ENCODE measurements around the gene SPRED2.

DNA sequence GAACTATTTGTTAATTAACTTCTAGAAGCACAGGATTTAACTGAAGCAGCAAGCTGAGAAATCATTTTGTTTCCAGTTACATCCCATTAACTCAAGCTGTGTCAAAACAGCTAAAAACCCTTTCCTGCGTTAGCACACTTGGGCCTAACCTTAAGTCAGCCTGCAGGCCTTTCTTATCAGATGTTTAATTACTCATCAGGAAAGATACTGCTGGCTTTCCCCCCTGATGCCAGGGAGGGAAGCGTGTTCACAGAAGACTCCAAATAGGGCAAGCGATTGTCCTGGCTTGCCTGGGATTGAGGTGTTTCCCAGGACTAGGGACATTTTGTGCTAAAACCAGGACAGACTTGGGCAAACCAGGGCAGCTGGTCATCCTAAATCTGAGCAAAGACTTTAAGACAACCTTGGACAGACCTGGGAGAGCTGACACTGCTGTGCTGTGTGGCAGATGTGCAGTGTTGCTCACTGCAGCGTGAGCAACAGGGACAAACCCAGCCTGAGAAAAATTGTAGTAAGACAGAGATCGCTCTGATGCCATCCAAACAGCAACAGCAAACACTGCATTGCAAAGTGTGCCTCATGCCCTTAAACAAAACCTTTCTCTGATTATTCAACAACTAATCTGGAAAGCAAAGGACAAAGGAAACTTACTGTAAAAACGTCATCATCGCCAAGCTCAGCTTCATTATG, 100.9 kb downstream of the SPRED2 start:
- TF ChIP-seq, protein P1, sequence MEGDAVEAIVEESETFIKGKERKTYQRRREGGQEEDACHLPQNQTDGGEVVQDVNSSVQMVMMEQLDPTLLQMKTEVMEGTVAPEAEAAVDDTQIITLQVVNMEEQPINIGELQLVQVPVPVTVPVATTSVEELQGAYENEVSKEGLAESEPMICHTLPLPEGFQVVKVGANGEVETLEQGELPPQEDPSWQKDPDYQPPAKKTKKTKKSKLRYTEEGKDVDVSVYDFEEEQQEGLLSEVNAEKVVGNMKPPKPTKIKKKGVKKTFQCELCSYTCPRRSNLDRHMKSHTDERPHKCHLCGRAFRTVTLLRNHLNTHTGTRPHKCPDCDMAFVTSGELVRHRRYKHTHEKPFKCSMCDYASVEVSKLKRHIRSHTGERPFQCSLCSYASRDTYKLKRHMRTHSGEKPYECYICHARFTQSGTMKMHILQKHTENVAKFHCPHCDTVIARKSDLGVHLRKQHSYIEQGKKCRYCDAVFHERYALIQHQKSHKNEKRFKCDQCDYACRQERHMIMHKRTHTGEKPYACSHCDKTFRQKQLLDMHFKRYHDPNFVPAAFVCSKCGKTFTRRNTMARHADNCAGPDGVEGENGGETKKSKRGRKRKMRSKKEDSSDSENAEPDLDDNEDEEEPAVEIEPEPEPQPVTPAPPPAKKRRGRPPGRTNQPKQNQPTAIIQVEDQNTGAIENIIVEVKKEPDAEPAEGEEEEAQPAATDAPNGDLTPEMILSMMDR (IDR thresholded peaks at IDR 0.05; ENCODE audit: low read depth, low read length, missing input control), result no peak
- no peak for TF ChIP-seq TAF1 (conservative IDR thresholded peaks at IDR 0.05)
- TF ChIP-seq EGR1 (IDR thresholded peaks at IDR 0.05; ENCODE audit: low read depth in 2 of 2), result no peak
- TF ChIP-seq, protein P2, sequence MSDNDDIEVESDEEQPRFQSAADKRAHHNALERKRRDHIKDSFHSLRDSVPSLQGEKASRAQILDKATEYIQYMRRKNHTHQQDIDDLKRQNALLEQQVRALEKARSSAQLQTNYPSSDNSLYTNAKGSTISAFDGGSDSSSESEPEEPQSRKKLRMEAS (IDR thresholded peaks at IDR 0.05), result no peak
- TF ChIP-seq, protein P3, sequence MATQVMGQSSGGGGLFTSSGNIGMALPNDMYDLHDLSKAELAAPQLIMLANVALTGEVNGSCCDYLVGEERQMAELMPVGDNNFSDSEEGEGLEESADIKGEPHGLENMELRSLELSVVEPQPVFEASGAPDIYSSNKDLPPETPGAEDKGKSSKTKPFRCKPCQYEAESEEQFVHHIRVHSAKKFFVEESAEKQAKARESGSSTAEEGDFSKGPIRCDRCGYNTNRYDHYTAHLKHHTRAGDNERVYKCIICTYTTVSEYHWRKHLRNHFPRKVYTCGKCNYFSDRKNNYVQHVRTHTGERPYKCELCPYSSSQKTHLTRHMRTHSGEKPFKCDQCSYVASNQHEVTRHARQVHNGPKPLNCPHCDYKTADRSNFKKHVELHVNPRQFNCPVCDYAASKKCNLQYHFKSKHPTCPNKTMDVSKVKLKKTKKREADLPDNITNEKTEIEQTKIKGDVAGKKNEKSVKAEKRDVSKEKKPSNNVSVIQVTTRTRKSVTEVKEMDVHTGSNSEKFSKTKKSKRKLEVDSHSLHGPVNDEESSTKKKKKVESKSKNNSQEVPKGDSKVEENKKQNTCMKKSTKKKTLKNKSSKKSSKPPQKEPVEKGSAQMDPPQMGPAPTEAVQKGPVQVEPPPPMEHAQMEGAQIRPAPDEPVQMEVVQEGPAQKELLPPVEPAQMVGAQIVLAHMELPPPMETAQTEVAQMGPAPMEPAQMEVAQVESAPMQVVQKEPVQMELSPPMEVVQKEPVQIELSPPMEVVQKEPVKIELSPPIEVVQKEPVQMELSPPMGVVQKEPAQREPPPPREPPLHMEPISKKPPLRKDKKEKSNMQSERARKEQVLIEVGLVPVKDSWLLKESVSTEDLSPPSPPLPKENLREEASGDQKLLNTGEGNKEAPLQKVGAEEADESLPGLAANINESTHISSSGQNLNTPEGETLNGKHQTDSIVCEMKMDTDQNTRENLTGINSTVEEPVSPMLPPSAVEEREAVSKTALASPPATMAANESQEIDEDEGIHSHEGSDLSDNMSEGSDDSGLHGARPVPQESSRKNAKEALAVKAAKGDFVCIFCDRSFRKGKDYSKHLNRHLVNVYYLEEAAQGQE (IDR thresholded peaks at IDR 0.05), result no peak
- TF ChIP-seq, protein P4, sequence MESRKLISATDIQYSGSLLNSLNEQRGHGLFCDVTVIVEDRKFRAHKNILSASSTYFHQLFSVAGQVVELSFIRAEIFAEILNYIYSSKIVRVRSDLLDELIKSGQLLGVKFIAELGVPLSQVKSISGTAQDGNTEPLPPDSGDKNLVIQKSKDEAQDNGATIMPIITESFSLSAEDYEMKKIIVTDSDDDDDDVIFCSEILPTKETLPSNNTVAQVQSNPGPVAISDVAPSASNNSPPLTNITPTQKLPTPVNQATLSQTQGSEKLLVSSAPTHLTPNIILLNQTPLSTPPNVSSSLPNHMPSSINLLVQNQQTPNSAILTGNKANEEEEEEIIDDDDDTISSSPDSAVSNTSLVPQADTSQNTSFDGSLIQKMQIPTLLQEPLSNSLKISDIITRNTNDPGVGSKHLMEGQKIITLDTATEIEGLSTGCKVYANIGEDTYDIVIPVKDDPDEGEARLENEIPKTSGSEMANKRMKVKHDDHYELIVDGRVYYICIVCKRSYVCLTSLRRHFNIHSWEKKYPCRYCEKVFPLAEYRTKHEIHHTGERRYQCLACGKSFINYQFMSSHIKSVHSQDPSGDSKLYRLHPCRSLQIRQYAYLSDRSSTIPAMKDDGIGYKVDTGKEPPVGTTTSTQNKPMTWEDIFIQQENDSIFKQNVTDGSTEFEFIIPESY (IDR thresholded peaks at IDR 0.05), result no peak
